ENCODE data around the gene GPRASP2.
"Not testable (repeated sequence)": the region's sequence is repeated elsewhere in the genome, so short reads cannot be mapped to it uniquely, and the experiment has no call there.

Gene GPRASP2

DNA sequence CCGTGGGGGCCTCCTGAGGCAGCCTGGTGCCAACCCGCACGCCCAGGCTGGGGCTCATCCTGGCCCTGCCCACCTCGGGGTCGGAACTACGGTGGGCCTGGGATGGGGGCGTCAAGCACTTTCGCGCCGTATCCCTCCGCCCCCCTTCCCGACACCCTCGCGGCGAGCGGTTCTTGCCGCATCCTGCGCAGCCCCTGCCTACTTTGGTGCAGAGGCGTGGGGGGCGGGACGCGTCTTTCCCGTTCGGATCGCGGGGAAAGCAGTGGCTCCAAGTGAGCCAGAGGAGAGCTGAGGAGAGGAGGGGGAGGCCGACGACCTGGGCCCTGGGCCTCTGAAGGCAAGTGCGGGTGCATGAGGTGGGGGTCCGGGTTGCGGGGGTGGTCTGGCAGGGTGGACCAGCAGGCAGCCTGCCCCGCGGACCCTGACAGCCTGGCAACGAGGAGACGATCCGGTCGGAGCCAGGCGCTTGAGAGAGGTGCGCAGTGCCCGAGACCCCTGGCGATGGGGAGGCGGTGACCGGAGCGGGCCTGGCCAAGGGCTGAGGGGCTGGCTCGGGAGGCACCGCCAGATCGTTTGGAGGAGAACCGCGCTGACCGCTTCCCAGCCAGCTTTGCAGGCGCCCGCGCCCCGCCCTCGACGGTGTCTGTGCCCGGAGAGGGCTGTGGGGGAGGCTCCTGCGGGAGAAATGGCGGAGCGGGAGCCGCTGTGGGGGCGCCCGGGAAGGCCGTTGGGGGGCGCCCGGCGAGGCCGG, at the start of gene GPRASP2:
GPRASP2 (plus strand) TSS at position 233 of the 751 bp plus-strand sequence. CDS start 2,422 bp downstream, outside the sequence.
- DNase-seq (ENCODE audit: low spot score), result peak; percentile 18

DNA sequence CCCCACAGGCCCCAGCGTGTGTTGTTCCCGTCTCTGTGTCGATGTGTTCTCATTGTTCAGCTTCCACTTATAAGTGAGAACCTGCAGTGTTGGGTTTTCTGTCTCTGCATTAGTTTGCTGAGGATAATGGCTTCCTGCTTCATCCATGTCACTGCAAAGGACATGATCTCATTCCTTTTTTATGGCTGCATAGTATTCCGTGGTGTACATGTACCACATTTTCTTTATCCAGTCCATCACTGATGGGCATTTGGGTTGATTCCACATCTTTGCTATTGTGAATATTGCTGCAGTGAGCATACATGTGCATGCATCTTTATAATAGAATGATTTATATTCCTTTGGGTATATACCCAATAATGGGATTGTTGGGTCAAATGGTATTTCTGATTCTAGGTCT, 48.4 kb upstream of the GPRASP2 start:
- not testable (repeated sequence) for DNase-seq (ENCODE audit: low spot score)

DNA sequence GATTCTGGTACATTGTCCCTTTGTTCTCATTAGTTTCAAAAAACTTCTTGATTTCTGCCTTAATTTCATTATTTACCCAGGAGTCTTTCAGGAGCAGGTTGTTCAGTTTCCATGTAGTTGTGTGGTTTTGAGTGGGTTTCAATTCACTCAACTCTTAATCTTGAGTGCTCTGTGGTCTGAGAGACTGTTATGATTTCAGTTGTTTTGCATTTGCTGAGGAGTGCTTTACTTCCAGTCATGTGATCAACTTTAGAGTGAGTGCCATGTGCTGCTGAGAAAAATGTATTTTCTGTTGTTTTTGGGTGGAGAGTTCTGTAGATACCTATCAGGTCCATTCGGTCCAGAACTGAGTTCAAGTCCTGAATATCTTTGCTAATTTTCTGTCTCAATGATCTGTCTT, 45.2 kb upstream of the GPRASP2 start:
- not testable (repeated sequence) for DNase-seq (ENCODE audit: low spot score)

DNA sequence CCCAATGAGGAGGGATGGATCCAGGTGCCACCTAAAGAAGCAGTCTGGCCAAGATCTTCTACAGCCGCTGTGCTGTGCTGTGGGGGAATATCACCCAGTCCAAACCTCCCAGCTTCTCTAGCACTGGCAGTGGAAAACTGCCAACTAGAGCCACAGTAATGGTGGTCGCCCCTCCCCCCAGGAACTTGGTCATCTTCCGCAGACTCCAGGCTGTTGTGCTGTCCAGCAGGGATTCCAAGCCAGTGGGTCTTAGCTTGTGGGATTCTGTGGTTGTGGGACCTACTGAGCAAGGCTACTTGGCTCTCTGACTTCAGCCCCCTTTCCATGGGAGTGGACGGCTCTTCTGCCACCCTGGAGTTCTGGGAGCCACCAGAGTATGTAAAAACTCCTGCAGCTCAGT, 42.7 kb upstream of the GPRASP2 start:
- DNase-seq (ENCODE audit: low spot score), result no peak

DNA sequence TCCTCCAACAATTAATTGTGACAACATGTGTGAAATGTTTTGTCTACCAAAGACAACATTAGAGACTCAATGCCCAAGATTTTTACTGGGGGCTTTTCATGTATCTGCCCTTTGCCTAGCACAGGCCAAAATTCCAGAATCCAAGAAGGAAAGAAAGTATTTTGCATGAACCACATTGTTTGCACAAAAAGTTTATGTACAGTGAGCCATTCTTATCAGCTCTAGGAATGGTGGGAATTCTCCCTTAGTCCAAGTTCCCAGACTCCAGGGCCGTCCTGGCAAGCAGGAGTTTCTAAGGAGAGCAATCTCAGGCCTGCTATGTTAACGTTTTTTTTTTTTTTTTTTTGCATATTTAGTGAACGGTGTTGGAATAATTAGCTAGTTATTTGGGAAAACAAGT, 39.4 kb upstream of the GPRASP2 start:
- DNase-seq (ENCODE audit: low spot score), result no peak

DNA sequence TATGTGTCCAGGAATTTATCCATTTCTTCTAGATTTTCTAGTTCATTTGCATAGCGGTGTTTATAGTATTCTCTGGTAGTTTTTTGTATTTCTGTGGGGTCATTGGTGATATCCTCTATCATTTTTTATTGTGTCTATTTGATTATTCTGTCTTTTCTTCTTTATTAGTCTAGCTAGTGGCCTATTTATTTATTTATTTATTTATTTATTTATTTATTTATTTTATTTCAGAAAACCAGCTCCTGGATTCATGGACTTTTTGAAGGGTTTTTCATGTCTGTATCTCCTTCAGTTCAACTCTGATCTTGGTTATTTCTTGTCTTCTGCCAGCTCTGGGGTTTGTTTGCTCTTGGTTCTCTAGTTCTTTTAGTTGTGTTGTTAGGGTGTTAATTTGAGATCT, 34.8 kb upstream of the GPRASP2 start:
- not testable (repeated sequence) for DNase-seq (ENCODE audit: low spot score)

DNA sequence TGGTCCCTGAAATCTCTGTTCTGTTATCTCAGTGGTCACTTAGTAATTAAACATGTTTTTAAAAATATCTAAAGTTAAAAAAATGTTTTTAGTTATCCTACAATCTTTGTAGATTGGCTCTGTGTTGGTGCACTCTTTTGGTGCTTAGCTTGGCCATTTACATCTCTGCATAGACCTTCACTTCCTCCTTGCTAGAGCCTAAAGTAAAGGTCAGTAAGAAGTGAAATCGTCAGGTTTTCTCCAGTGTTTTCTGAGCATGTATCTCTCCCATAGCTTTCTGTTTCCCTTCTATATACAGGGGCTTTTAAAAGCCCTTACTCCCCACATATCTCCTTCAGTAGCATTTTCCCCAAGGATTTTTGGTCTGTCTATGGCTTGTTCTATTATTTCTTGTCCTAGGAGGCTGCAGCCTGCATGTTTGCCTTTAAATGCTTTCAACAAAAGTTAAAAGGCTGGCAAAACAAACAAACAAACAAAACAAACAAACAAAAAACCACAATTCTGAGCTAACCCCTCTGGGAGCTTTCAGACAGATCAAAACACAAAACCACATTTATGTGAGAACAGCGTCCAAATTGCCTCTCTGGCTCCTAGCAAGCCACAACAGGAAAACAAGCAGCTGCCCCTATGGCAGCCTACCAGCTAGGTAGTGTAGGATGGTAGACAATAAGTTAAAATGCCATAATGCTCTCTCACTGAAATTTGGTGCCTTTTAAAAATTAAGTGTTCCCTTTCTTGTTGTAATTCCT, 27.3 kb upstream of the GPRASP2 start:
- DNase-seq (ENCODE audit: low spot score), result no peak

DNA sequence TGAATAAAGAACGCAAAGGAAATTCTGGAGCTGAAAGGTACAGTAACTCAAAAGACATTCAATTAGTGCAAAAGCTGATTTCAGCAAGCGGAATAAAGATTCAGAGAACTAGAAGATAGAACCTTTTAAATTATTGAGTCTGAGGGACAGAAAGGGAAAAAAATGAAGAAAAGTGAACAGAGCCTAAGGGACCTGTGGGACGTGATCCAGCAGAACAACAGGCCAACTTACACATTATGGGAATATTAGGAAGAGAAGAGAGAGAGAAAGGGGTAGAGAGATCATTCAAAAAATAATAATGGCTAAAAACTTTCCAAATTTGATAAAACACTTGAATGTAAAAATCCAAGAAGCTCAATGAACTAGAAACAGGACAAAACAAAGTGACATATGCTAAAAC, 17.5 kb upstream of the GPRASP2 start:
- DNase-seq (ENCODE audit: low spot score), result no peak

DNA sequence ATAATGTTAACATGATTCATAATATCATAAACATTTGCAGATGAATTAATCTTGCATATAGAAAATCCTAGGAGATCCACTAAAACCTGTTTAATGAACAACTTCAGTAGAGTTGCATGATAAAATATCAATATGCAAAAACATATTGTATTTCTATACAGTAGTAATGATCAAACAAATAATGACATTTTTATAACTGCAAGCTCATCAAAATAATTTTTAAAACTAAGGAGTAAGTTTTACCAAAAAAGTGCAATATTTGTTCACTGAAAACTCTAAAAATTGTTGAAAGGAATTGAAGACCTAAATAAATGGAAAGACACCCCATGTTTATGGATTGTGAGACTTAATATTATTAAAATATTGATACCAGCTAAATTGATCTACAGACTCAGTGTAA, 15.9 kb upstream of the GPRASP2 start:
- DNase-seq (ENCODE audit: low spot score), result no peak

DNA sequence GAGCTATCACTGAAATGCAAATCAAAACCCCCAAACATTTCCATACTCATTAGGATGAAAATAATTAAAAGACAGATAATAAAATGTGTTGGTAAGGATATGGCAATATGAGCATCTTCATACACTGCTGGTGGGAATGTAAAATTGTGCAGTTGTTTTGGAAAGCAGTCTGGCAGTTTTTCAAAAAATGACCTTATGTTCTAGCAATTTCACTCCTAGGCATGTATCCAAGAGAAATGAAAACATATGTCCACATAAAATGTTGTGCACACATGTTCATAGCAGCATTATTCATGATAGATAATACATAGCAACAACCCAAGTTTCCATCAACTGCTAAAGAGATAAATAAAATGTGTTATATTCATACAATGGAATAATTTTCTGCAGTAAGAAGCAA, 14.8 kb upstream of the GPRASP2 start:
- DNase-seq (ENCODE audit: low spot score), result no peak

DNA sequence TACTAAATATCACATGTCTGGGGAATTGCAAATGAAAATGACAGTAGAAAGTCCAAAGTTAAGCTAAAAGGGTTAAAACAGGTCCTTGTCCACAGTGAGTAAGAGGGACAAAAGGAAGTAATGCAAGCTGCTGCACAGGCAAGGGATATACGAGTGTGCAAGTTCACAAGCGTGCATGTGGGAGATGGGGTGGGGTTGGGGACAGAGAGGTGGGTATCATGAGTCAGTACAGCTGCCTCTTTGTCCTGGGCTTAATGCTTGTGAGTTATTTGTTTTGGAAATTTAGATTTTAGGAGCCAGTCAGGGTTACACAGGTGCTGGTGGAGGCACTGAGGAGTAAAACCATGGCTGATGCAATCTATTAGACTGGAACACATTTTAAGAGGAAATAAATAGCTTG, 3.3 kb upstream of the GPRASP2 start:
- no peak for DNase-seq (ENCODE audit: low spot score)

DNA sequence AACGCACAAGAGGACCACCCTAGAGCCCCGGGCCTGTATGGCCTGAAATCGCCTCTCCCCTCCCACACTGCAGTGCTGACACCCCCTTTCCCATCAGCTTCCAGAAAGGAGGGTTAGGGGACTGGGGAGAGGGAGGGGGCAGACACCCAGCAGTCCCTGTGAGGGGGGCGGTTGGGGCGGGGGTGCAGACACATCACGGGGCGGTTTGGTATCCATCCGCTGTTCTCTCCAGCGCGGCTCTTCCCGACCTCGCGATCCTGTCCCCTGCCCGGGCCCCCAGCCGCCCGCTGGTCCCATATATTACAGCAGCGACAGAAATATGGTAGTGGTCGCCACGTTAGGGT, 404 bp upstream of the GPRASP2 start:
- DNase-seq (ENCODE audit: low spot score), result no peak

DNA sequence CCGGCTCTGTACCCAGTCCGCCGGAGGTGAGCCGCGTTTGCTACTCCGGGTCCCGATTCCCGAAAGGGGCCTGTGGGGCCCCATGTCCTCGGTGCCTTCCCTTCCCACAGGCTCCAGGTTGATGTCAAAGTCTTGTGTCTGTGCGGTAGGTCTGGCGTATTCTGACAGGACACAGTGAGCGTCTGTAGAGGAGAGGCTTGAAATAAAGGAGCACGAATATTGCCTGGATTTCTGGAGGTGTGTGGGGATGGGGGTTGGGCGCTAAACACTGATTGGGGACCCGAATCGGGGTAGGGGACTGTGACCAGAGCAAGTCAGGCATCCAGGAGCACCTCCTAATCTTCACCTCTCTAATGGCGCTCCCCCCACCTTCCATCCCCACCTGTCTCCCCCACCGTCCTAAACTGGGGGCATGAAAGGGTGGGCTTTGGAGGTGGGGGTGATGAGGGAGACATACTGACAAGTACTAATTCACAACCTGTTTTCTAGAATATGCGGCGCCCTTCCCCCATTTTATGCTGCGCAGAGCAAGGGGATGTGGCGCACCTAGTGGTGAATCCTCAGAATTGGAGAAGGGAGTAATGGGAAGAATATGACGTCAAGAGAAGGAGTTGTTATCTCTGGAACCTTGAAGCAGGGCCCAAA, 855 bp downstream of the GPRASP2 start:
- peak; percentile 57 for DNase-seq (ENCODE audit: low spot score)

DNA sequence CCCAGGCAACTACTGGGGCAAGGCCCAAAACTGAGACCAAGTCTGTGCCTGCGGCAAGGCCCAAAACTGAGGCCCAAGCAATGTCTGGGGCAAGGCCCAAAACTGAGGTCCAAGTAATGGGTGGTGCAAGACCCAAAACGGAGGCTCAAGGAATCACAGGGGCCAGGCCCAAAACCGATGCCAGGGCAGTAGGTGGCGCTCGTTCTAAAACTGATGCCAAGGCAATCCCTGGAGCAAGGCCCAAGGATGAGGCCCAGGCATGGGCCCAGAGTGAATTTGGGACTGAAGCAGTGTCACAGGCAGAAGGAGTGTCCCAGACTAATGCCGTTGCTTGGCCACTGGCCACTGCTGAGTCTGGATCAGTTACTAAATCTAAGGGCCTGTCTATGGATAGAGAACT, 2.7 kb downstream of the GPRASP2 start:
- DNase-seq (ENCODE audit: low spot score), result no peak

DNA sequence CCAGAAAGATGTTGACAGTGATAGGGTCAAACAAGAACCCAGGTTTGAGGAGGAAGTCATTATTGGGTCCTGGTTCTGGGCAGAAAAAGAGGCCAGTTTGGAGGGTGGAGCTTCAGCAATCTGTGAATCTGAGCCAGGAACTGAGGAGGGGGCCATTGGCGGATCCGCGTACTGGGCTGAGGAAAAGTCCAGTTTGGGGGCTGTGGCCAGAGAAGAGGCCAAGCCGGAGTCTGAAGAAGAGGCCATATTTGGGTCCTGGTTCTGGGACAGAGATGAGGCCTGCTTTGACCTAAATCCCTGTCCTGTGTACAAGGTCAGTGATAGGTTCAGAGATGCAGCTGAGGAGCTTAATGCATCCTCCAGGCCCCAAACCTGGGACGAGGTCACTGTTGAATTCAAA, 3.7 kb downstream of the GPRASP2 start:
- no peak for DNase-seq (ENCODE audit: low spot score)

DNA sequence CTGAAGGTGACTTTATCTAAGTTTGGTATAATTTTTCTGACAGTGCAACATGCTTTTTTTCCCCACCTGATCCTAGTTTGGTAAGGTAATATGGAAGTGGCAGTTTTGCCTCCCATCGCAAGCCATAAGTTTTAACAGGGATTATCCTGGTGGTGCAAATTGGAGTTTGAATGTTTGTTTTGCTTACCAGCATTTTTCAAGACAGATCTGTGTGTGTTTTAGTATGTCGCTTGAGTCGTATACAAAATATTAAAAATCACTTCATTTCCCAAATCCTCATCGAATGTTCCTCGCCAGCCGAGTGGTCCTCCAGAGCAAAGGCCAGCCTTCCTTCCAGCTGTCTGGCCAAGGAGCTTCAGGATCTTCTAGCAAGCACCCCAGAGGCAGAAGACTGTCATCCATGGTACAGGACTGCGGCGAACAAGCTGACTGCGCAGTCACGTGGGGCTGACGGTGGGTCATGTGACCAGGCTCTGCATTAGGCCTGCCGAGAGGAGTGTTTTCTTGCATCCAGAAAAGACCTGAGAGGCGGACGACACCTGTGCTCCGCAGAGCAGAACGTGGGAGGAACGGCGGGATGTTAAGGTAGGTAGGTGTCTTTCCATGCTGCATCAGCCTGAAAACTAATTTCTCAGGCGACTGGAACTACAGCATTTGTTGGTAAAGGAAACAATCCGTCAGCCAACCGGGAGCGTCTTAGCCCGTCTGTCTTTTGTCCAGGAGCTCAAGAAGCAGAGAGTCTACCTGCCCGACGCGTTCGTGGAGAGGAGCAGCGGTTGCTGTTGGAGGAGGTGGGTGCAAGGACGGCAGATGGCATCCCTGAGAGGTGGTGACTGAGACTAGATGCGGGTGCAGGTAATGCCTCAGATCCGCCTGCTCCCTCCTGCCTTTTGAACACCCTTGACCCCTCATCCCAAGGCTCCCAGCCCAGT, 8.3 kb downstream of the GPRASP2 start, which contains the start of gene GPRASP3:
GPRASP3 (plus strand) TSS at position 507 of the 932 bp plus-strand sequence. CDS start 28,253 bp downstream, outside the sequence.
- DNase-seq (ENCODE audit: low spot score), result peak; percentile 66

DNA sequence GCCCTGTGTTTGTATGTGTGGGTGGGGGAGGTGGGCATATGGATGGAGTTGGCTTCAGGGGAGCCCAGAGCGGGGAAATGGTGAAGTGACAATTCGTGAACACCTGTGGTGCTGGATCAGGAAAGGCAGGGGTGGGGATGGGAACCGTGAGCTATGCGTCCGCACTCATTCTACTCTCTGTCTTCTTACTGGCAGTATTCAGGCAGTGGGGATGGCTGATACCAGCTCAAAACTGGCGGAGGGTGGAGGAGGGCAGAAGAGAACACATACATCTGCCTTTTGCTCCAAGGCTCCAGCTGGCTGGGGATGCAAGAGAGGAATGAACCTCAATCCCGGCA, 8.9 kb downstream of the GPRASP2 start:
- DNase-seq (ENCODE audit: low spot score), result not testable (repeated sequence)

DNA sequence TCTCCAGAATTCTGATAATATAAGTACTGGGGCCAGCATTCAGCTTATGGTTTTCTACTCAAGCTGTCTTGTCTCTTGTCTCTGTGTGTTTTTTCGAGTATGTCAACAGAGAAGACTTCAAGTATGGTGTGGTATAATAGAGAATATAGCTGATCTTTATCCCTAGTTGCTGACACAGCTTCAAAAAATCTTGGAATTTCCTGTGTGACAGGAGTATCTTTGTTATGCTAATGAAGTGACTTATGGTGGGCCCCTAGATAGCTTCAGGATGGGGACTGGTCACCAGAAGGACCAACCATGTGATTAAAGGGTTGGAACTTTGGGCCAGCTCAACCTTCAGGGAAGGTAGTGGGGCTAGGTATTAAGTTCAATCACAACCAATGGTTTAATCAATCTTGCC, 11.2 kb downstream of the GPRASP2 start:
- peak; percentile 40 for DNase-seq (ENCODE audit: low spot score)

DNA sequence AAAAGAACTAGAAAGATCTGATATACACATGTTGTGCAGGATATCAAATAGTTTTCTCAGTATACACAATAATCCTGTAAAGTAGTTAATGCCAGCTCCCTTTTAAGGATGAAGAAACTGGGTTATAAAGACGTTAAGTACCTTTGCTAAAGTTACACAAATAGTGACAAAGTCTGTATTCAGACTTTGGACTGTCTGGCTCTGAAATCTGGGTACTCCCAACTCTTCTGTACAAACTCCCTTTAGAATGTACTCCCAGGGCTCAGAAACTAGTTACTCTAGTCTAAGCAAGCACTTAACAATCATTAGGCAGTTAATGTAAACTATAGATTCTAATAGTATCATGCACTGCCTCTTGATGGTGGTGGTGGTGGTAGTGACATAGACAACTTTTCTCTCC, 15.5 kb downstream of the GPRASP2 start:
- DNase-seq (ENCODE audit: low spot score), result no peak

DNA sequence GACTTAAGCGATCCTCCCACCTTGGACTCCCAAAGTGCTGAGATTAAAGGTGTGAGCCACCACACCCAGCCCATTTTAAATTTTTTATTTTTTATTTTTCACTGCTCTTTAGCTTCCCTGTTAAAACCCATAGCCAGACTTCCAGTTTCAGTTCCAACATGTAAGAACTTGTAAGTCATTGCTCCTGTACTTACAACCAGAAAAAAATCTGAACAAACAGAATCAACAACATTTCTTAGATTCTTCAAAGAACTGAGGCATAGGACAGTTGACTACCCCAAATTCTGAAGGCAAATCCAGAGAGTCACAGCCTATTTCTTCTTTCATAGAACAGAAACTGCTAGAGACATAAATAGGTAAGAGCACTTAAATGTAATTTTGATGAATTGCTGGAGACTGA, 16.4 kb downstream of the GPRASP2 start:
- DNase-seq (ENCODE audit: low spot score), result no peak

DNA sequence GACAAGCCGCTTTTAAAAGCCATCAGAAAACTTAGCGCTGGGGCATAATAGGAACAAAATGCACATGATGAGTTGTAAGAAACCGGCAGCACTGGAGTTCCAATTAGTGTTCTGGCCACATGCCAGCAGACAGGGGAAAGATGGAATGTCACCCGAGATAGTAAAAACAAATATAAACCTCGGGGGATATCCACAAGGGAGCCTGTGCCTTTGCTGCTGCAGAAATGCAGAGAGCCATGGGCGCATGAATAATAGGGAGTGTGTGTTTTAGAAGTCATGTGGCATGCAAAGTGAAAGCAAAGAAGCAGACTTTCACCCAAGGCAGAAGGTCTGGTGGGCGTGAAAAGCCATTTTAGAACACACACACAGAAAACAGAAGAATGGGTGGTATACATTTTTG, 27.4 kb downstream of the GPRASP2 start:
- DNase-seq (ENCODE audit: low spot score), result no peak

DNA sequence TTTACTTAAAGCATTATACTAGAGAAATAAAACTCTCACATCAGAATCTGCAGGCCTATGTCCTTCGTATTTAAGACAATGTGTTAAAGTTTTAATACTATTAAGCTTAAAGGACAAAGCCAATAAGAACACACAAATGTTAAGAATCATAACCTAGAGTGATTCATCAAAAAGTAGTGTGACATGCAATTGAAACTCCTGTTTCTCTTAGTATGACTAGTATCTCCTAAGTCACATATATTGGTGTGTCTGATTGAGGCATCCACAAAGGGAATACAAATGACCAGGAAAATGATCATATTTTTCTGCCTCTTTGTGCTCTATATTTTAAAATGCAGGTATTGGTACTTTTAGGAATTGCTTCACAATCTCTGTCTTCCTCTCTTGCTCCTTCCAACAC, 32.1 kb downstream of the GPRASP2 start:
- DNase-seq (ENCODE audit: low spot score), result no peak

All from kidney tubule cell (primary cell).